Upper lobe of right lung (tissue), 1 donor: ENCODE data around the gene CDC42BPA. TPM values are rescaled to one million over a fixed set of nuclear protein-coding genes. Genes with fewer than 3 reads are reported as not detected.
"Not testable (repeated sequence)": the region's sequence is repeated elsewhere in the genome, so short reads cannot be mapped to it uniquely, and the experiment has no call there.

Experiments
- ATAC-seq: fragments of 200-7000 bp; cut with Tn5 transposase; one replicate; pipeline ENCODE4 v1.9.1; 2020; ENCODE audit warnings: mild to moderate bottlenecking, moderate library complexity
- DNase-seq: peaks from one replicate; pipeline ENCODE4 v3.0.0-alpha.2; 2020
- H3K27ac ChIP-seq: fragments of 200-600 bp; one replicate; pipeline ENCODE4 v1.8.0; 2022
- H3K27me3 ChIP-seq: fragments of 200-600 bp; one replicate; pipeline ENCODE4 v1.8.0; 2022; ENCODE audit warnings: mild to moderate bottlenecking
- H3K36me3 ChIP-seq: fragments of 200-600 bp; one replicate; pipeline ENCODE4 v1.8.0; 2022
- H3K4me1 ChIP-seq: fragments of 200-600 bp; one replicate; pipeline ENCODE4 v1.8.0; 2022
- H3K4me3 ChIP-seq: fragments of 200-600 bp; one replicate; pipeline ENCODE4 v1.8.0; 2022; ENCODE audit warnings: mild to moderate bottlenecking
- H3K9me3 ChIP-seq: fragments of 200-600 bp; one replicate; pipeline ENCODE4 v1.8.0; 2022
- intact Hi-C: fragments of 100-400 bp; cut with DNase I; formaldehyde crosslinking; loops from one replicate; pipeline ENCODE4 v1.11.0; 2022
- total RNA-seq: library from RNA; stranded (reverse); fragmentation: NEBNext Ultra II Directional; extraction: Animal tissue kit (Norgen Biotek cat#: 25700); gene quantifications from one replicate; pipeline ENCODE4 v1.2.1, GENCODE V29; 2021
- TF ChIP-seq, protein P1 (sequence below): fragments of 200-600 bp; IDR thresholded peaks from one replicate; pipeline ENCODE4 v1.8.0; 2022; ENCODE audit warnings: antibody characterized with exemption
- donor health status: DM: no; HTN: yes; CAD: no; lungs with severe emphysema.

CDC42BPA gene
- total RNA-seq, 1 donor from 2014 or later = 41.8 TPM

DNA sequence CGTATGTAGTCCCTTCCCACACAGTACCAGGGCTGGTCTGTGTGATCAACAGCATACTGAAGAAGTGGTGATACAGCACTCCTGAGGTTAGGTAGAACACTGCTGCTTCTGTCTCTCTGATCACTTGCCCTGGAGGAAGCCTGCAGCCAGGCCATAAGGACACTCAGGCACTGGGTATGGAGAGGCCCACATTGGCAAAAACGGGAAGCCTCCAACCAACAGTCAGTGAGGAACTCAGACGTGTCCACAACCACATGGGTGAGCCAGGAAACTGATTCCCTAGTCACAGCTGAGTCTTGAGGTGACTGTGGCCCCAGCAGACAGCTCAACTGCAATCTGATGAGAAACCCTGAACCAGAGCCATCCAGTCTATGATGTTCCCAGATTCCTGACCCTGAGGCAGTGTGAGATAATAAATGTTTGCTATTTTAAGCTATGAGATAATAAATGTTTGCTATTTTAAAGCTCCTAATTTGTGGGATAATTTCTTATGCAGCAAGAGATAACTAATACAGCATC lies 315.7 kb downstream of the CDC42BPA start:
- no peak for DNase-seq
- intact Hi-C loops = no loop called here
- H3K4me3 ChIP-seq = no peak overlapping the region
- H3K36me3 ChIP-seq = no peaks in the 10 kb centered on the region
- H3K9me3 ChIP-seq = no peaks in the 10 kb centered on the region
- peaks cover 8% of the 10 kb centered on the region for H3K4me1 ChIP-seq
- no peaks in the 10 kb centered on the region for H3K27me3 ChIP-seq
- no peak overlapping the region for H3K27ac ChIP-seq
- ATAC-seq = peak; percentile 52
- TF ChIP-seq, protein P1, sequence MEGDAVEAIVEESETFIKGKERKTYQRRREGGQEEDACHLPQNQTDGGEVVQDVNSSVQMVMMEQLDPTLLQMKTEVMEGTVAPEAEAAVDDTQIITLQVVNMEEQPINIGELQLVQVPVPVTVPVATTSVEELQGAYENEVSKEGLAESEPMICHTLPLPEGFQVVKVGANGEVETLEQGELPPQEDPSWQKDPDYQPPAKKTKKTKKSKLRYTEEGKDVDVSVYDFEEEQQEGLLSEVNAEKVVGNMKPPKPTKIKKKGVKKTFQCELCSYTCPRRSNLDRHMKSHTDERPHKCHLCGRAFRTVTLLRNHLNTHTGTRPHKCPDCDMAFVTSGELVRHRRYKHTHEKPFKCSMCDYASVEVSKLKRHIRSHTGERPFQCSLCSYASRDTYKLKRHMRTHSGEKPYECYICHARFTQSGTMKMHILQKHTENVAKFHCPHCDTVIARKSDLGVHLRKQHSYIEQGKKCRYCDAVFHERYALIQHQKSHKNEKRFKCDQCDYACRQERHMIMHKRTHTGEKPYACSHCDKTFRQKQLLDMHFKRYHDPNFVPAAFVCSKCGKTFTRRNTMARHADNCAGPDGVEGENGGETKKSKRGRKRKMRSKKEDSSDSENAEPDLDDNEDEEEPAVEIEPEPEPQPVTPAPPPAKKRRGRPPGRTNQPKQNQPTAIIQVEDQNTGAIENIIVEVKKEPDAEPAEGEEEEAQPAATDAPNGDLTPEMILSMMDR = no peak

DNA sequence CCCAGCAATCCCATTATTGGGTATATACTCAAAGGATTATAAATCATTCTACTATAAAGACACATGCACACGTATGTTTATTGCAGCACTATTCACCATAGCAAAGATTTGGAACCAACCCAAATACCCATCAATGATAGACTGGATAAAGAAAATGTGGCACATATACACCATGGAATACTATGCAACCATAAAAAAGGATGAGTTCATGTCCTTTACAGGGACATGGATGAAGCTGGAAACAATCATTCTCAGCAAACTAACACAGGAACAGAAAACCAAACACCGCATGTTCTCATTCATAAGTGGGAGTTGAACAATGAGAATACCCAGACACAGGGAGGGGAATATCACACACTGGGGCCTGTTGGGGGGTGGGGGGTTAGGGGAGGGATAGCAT lies 318.7 kb downstream of the CDC42BPA start:
- H3K4me3 ChIP-seq, H3K27ac ChIP-seq, intact Hi-C loops, ATAC-seq, DNase-seq, H3K4me1 ChIP-seq, H3K9me3 ChIP-seq, H3K36me3 ChIP-seq, H3K27me3 ChIP-seq: not testable (repeated sequence)

DNA sequence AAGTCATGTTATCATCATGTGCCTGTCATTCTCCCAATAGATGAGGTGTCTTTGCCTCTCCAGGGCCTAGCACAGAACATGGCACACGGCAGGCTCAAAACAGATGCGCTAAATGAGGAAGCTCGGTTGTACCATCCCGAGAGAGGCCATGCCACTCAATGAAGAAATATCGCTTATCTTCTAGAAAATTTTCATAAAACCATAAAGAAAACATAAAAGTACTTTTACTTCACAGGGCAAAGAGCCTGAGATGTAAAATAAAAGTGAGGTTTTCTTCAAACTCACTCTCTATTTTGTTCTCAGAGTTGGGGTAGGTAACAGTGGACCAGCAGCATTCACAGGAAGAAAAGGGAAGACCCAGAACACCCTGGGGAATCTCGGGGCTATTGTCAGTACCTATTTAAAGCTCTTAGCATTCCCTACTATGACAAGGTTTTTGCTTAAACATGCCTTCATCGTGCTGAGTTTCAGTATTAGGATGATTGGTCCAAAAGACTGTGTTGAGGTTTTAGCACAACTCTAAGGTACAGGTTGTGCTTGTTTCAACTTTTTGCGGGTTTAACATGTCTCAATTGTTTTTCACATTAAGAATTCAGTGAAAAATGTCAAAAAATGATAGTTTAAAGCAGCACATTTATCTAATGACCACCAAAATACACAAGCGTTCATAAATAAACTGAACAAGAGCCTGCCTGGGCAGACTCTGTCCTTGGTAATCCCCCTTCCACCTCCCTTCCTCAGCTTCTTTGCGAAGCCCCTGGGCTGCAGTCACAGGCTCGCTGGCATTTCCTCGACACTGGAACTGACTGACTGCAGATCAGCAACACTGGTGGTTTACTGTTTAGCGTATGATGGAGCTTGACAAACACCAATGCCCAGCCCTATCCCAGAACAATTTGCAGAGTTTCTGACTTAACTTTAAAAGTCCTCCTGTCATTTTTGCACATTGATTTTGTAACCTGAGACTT lies 322.6 kb downstream of the CDC42BPA start:
- intact Hi-C loops = no loop called here
- no peak overlapping the region for H3K27ac ChIP-seq

DNA sequence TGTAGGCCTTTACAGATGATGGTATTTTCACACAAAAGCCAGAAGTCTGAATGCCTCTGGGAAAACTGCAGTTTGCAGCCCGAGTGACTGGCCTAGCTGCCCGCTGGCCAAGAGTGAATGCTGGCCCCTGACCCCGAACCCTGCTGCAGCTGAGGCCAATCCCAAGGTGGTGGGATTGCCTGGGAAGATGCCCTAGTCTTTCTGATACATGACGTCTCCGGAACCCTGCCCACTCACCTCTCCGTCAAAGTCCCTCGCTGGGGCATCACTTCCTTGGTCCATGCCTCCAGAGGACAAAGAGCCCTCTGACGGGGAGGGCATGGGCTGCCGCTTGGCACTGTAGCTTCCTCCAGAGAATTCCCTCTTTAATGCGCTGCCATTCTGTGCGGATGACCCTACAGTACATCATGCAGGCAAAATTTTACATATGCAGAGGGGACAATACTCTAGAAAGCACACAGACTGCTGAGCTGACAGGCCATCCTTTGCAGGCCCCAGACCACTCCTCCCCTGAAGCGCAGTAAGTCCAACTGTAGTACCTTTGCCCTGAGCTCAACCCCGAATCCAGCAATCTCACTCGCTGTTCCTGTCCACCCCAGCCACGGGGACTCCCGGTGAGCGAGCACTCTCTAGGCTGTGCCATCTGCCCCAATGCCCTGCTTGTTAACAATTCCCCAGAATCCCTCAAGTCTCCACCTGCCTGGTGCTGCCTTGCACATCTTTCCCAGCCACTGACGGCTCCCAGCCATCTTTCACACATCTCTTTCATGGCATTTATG lies 323.5 kb downstream of the CDC42BPA start:
- intact Hi-C loops = no loop called here
- TF ChIP-seq, protein P1 = no peak

More for the DNA sequence above, 322.6 kb downstream of the CDC42BPA start:
- Histone ChIP-seq H3K27me3 (no peaks in the 10 kb centered on the region), H3K4me1 (peaks cover under 1% of the 10 kb centered on the region), H3K9me3 (no peaks in the 10 kb centered on the region), H3K4me3 (no peak overlapping the region), H3K36me3 (peaks cover 16% of the 10 kb centered on the region)
- ATAC-seq = no peak
- no peak for DNase-seq
- TF ChIP-seq, protein P1 = no peak

DNA sequence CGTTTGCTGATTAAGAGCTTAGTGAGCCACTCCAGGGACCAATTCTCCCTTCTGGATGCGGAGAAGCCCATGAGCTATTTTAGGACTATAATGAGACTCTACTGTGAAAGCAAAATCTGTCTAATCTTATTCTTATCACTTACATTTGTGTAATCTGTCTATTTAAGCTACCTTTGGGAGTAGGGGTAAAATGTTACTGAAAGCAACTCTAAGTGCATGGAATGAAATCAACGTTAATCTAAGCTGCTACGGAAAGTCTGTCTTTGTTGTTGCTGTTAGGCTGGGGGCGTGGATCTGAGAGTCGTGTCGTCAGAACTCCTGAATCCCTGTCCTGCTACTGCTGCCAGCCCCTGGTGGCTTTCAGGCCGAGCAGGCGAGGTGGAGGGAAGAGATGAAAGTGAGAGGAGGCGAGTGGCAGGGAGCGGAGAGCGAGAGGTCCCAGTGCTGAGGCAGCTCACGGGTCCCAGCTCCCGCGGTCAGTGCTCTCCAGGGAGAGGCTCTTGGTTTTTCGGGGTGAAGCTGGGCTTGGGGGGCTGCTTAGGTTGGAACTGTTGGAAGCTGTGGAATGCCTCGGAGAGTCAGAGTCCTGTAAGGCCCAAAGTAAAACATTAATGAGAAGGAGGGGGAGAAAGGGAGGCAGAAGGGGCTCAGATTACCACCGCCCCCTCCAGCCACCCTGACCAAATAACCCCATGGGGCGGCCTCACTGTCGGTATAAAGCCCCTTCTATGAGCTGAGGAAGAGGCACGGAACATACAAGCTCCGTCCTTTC lies 324.3 kb downstream of the CDC42BPA start:
- TF ChIP-seq, protein P1 = no peak
- no peaks in the 10 kb centered on the region for H3K27me3 ChIP-seq
- no peak overlapping the region for H3K27ac ChIP-seq
- H3K4me1 ChIP-seq = peaks cover 17% of the 10 kb centered on the region
- intact Hi-C loops = no loop called here
- no peak for DNase-seq
- H3K9me3 ChIP-seq = no peaks in the 10 kb centered on the region
- H3K36me3 ChIP-seq = peaks cover 16% of the 10 kb centered on the region
- H3K4me3 ChIP-seq = no peak overlapping the region
- ATAC-seq = no peak

More for the DNA sequence above, 323.5 kb downstream of the CDC42BPA start:
- Histone ChIP-seq H3K4me1 (peaks cover 9% of the 10 kb centered on the region), H3K27ac (no peak overlapping the region), H3K9me3 (no peaks in the 10 kb centered on the region), H3K4me3 (no peak overlapping the region), H3K27me3 (no peaks in the 10 kb centered on the region), H3K36me3 (peaks cover 16% of the 10 kb centered on the region)
- DNase-seq (no peak), ATAC-seq (peak; percentile 13)
